ENCODE measurements around the gene EDN1. TPM values are rescaled to one million over a fixed set of nuclear protein-coding genes. Genes with fewer than 3 reads are reported as not detected.
A peak's percentile ranks its signal among the peaks of the same experiment; 100 is the strongest.

Gene EDN1
- total and polyA plus RNA-seq, 2 donors (not counting 1 experiment from before 2014, with no cell fraction given) = 0.17 to 10.1 TPM

DNA sequence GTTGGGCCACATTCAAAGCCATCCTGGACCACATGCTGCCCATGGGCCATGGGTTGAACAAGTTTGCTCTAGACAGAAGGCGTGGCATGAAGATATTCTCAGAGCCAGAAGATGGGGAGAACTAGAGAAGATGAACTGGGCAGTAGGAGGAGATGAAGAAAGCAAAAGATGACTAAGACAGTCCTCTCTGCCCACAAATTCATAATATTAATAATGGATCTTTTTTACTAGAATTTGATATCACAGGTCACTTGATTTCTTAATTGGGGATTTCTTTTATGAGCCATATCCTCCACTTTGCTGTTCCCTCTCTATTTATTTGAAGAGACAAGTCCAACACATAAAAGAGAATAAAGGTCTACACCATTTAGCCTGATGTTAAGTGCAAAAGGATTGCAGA, 25.5 kb upstream of the EDN1 start:
- no peak overlapping the region for H3K4me3 ChIP-seq (replicated peaks in 1 of 4; ENCODE audit: control extremely low read depth in 1 of 4, insufficient read depth in 1 of 4, low read depth in 3 of 4, low read length in 4 of 4)
- H3K27me3 ChIP-seq (ENCODE audit: control insufficient read depth, insufficient read depth, low read length) = no peaks in the 10 kb centered on the region
- H3K4me2 ChIP-seq (ENCODE audit: extremely low read depth, insufficient read depth, low read length) = no peak overlapping the region
- no peak overlapping the region for H2AFZ ChIP-seq (ENCODE audit: low read length)
- no peaks in the 10 kb centered on the region for H3K9me3 ChIP-seq (ENCODE audit: control insufficient read depth, insufficient read depth, low read depth, low read length)
- no peak overlapping the region for H3K27ac ChIP-seq (ENCODE audit: insufficient read depth, low read length)
- H3K79me2 ChIP-seq (ENCODE audit: control insufficient read depth, insufficient read depth, low read length) = no peaks in the 10 kb centered on the region
- H3K4me1 ChIP-seq (ENCODE audit: control insufficient read depth, extremely low read depth, insufficient read depth, low read length) = no peaks in the 10 kb centered on the region
- H3K9ac ChIP-seq (ENCODE audit: insufficient read depth, low read length) = no peak overlapping the region
- no peaks in the 10 kb centered on the region for H3K36me3 ChIP-seq (ENCODE audit: control insufficient read depth, insufficient read depth, low read length)
- H4K20me1 ChIP-seq (ENCODE audit: control insufficient read depth, extremely low read depth, insufficient read depth, low read length) = no peaks in the 10 kb centered on the region
- TF ChIP-seq EZH2 (IDR thresholded peaks at IDR 0.05; ENCODE audit: low read length, missing control alignments) = no peak
- TF ChIP-seq, protein P1, sequence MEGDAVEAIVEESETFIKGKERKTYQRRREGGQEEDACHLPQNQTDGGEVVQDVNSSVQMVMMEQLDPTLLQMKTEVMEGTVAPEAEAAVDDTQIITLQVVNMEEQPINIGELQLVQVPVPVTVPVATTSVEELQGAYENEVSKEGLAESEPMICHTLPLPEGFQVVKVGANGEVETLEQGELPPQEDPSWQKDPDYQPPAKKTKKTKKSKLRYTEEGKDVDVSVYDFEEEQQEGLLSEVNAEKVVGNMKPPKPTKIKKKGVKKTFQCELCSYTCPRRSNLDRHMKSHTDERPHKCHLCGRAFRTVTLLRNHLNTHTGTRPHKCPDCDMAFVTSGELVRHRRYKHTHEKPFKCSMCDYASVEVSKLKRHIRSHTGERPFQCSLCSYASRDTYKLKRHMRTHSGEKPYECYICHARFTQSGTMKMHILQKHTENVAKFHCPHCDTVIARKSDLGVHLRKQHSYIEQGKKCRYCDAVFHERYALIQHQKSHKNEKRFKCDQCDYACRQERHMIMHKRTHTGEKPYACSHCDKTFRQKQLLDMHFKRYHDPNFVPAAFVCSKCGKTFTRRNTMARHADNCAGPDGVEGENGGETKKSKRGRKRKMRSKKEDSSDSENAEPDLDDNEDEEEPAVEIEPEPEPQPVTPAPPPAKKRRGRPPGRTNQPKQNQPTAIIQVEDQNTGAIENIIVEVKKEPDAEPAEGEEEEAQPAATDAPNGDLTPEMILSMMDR (conservative IDR thresholded peaks at IDR 0.05 in 1 of 2, IDR thresholded peaks at IDR 0.05 in 1 of 2; ENCODE audit: low read depth in 1 of 2, low read length in 2 of 2) = no peak
- no peak for DNase-seq (ENCODE audit: low read depth in 2 of 2)

DNA sequence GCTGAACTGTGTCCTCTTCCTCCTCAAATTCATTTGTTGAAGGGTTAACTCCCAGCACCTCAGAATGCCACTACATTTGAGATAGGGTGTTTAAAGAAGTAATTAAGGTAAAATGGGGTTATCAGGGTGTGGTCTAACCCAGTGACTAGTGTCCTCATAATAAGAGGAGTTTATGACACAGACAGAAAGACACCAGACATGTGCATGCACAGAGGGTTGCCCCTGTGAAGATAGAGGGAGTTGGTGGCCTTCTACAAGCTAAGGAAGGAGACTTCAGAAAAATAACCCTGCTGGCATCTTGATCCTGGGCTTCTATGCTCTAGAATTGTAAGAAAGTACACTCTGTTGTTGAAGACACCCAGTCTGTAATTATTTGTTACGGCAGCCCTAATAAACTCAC, 24.9 kb upstream of the EDN1 start:
- no peak overlapping the region for H3K4me2 ChIP-seq (ENCODE audit: extremely low read depth, insufficient read depth, low read length)
- H3K27me3 ChIP-seq (ENCODE audit: control insufficient read depth, insufficient read depth, low read length) = no peaks in the 10 kb centered on the region
- H3K79me2 ChIP-seq (ENCODE audit: control insufficient read depth, insufficient read depth, low read length) = no peaks in the 10 kb centered on the region
- DNase-seq (ENCODE audit: low read depth in 2 of 2) = no peak
- no peaks in the 10 kb centered on the region for H3K36me3 ChIP-seq (ENCODE audit: control insufficient read depth, insufficient read depth, low read length)
- H3K9ac ChIP-seq (ENCODE audit: insufficient read depth, low read length) = no peak overlapping the region
- H3K4me1 ChIP-seq (ENCODE audit: control insufficient read depth, extremely low read depth, insufficient read depth, low read length) = no peaks in the 10 kb centered on the region
- no peak overlapping the region for H3K27ac ChIP-seq (ENCODE audit: insufficient read depth, low read length)
- H4K20me1 ChIP-seq (ENCODE audit: control insufficient read depth, extremely low read depth, insufficient read depth, low read length) = no peaks in the 10 kb centered on the region
- H3K4me3 ChIP-seq (replicated peaks in 1 of 4; ENCODE audit: control extremely low read depth in 1 of 4, insufficient read depth in 1 of 4, low read depth in 3 of 4, low read length in 4 of 4) = no peak overlapping the region
- H2AFZ ChIP-seq (ENCODE audit: low read length) = no peak overlapping the region
- TF ChIP-seq, protein P1 (conservative IDR thresholded peaks at IDR 0.05 in 1 of 2, IDR thresholded peaks at IDR 0.05 in 1 of 2; ENCODE audit: low read depth in 1 of 2, low read length in 2 of 2) = no peak
- TF ChIP-seq EZH2 (IDR thresholded peaks at IDR 0.05; ENCODE audit: low read length, missing control alignments) = no peak
- no peaks in the 10 kb centered on the region for H3K9me3 ChIP-seq (ENCODE audit: control insufficient read depth, insufficient read depth, low read depth, low read length)

DNA sequence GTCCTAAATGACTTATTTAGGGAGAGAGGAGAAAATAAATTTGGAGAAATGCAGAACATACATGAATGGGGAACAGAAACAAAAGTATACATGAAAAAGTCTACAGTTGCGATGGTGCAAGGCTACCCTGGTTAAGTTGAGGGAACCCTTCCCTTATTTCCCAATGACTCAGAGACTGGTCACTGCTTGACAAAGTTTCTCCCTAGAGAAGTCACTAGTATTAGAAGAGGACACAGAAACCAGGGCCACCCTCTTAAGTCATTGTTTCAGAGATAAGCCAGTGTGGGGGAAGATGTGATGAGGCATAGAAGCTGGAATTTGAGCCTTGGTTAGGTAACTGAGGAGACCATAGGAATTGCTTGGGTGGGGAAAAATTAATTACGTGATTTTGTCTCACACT, 24.4 kb upstream of the EDN1 start:
- no peaks in the 10 kb centered on the region for H4K20me1 ChIP-seq (ENCODE audit: control insufficient read depth, extremely low read depth, insufficient read depth, low read length)
- H3K9me3 ChIP-seq (ENCODE audit: control insufficient read depth, insufficient read depth, low read depth, low read length) = no peaks in the 10 kb centered on the region
- no peaks in the 10 kb centered on the region for H3K36me3 ChIP-seq (ENCODE audit: control insufficient read depth, insufficient read depth, low read length)
- no peaks in the 10 kb centered on the region for H3K79me2 ChIP-seq (ENCODE audit: control insufficient read depth, insufficient read depth, low read length)
- TF ChIP-seq, protein P1 (conservative IDR thresholded peaks at IDR 0.05 in 1 of 2, IDR thresholded peaks at IDR 0.05 in 1 of 2; ENCODE audit: low read depth in 1 of 2, low read length in 2 of 2) = no peak
- no peak for TF ChIP-seq EZH2 (IDR thresholded peaks at IDR 0.05; ENCODE audit: low read length, missing control alignments)
- H3K9ac ChIP-seq (ENCODE audit: insufficient read depth, low read length) = no peak overlapping the region
- H3K27ac ChIP-seq (ENCODE audit: insufficient read depth, low read length) = no peak overlapping the region
- H3K4me2 ChIP-seq (ENCODE audit: extremely low read depth, insufficient read depth, low read length) = no peak overlapping the region
- no peak overlapping the region for H3K4me3 ChIP-seq (replicated peaks in 1 of 4; ENCODE audit: control extremely low read depth in 1 of 4, insufficient read depth in 1 of 4, low read depth in 3 of 4, low read length in 4 of 4)
- H3K4me1 ChIP-seq (ENCODE audit: control insufficient read depth, extremely low read depth, insufficient read depth, low read length) = no peaks in the 10 kb centered on the region
- H2AFZ ChIP-seq (ENCODE audit: low read length) = no peak overlapping the region
- DNase-seq (ENCODE audit: low read depth in 2 of 2) = peak in 1 of 2 donors; percentile 81
- no peaks in the 10 kb centered on the region for H3K27me3 ChIP-seq (ENCODE audit: control insufficient read depth, insufficient read depth, low read length)

Data from fibroblast of lung (primary cell).